ENCODE data around the gene ZFP92.
"Not testable (repeated sequence)": the region's sequence is repeated elsewhere in the genome, so short reads cannot be mapped to it uniquely, and the experiment has no call there.

The ZFP92 gene

GRCh38 chrX:153387345-153387744, 23.9 kb upstream of the ZFP92 start:
- DNase-seq (ENCODE audit: low read depth in 3 of 3), result no peak

- DNase-seq (ENCODE audit: low read depth in 3 of 3), result no peak
Observed at GRCh38 chrX:153387987-153388721, 23.1 kb upstream of the ZFP92 start.

- DNase-seq (ENCODE audit: low read depth in 3 of 3), result no peak
Observed at GRCh38 chrX:153388722-153389459, 22.4 kb upstream of the ZFP92 start.

- DNase-seq (ENCODE audit: low read depth in 3 of 3), result not testable (repeated sequence)
Observed at GRCh38 chrX:153389460-153389768, 21.9 kb upstream of the ZFP92 start.

GRCh38 chrX:153392642-153393321, 18.5 kb upstream of the ZFP92 start:
- DNase-seq (ENCODE audit: low read depth in 3 of 3), result no peak

- no peak for DNase-seq (ENCODE audit: low read depth in 3 of 3)
Observed at GRCh38 chrX:153394612-153395011, 16.7 kb upstream of the ZFP92 start.

- no peak for DNase-seq (ENCODE audit: low read depth in 3 of 3)
Observed at GRCh38 chrX:153395613-153396319, 15.5 kb upstream of the ZFP92 start.

- no peak for DNase-seq (ENCODE audit: low read depth in 3 of 3)
Observed at GRCh38 chrX:153396320-153397195, 14.7 kb upstream of the ZFP92 start.

GRCh38 chrX:153397256-153397960, 13.9 kb upstream of the ZFP92 start:
- no peak for DNase-seq (ENCODE audit: low read depth in 3 of 3)

- DNase-seq (ENCODE audit: low read depth in 3 of 3), result no peak
Observed at GRCh38 chrX:153398275-153398960, 12.9 kb upstream of the ZFP92 start.

GRCh38 chrX:153400146-153401132, 10.8 kb upstream of the ZFP92 start:
- DNase-seq (ENCODE audit: low read depth in 3 of 3), result peak; percentile 27 to 59 (median 29)

- no peak for DNase-seq (ENCODE audit: low read depth in 3 of 3)
Observed at GRCh38 chrX:153401133-153401764, 10.0 kb upstream of the ZFP92 start, which contains the start of gene PNMA6E. TSS of gene PNMA6E (minus strand) at chrX:153401350. CDS start at chrX:153398849, 2,501 bp downstream.

- not testable (repeated sequence) for DNase-seq (ENCODE audit: low read depth in 3 of 3)
Observed at GRCh38 chrX:153404333-153404732, 6.9 kb upstream of the ZFP92 start.

GRCh38 chrX:153405426-153405825, 5.8 kb upstream of the ZFP92 start:
- DNase-seq (ENCODE audit: low read depth in 3 of 3), result no peak

GRCh38 chrX:153406011-153406410, 5.3 kb upstream of the ZFP92 start:
- no peak for DNase-seq (ENCODE audit: low read depth in 3 of 3)

- no peak for DNase-seq (ENCODE audit: low read depth in 3 of 3)
Observed at GRCh38 chrX:153406903-153407302, 4.4 kb upstream of the ZFP92 start.

- no peak for DNase-seq (ENCODE audit: low read depth in 3 of 3)
Observed at GRCh38 chrX:153407736-153408135, 3.5 kb upstream of the ZFP92 start.

GRCh38 chrX:153408221-153408721, 3.0 kb upstream of the ZFP92 start:
- DNase-seq (ENCODE audit: low read depth in 3 of 3), result no peak

Data from stimulated activated CD4-positive, alpha-beta T cell treated with anti-CD3 and anti-CD28 coated beads, TNF-alpha, amount 100 ng/mL, for 48 hours (primary cell).